A673 (cell line): ENCODE measurements around the gene ANKRD28.

Experiments
- EZH2 ChIP-seq: fragments of 200-600 bp; sonication (generic); IDR thresholded peaks from 2 replicates; pipeline ENCODE4 v1.6.1; 2017; ENCODE audit warnings: borderline replicate concordance, low read depth, mild to moderate bottlenecking, mixed read lengths, antibody characterized with exemption, low read length; ENCODE audit not compliant: poor library complexity, severe bottlenecking
- TF ChIP-seq, protein P1 (sequence below): fragments of 300-800, 200-600 bp; sonication (generic); conservative IDR thresholded peaks from 2 replicates; pipeline ENCODE4 v1.5.1; 2017; ENCODE audit warnings: low read depth, mild to moderate bottlenecking, antibody characterized with exemption, low read length, moderate library complexity, mixed read lengths

- TF ChIP-seq EZH2, result no peak
- TF ChIP-seq, protein P1, sequence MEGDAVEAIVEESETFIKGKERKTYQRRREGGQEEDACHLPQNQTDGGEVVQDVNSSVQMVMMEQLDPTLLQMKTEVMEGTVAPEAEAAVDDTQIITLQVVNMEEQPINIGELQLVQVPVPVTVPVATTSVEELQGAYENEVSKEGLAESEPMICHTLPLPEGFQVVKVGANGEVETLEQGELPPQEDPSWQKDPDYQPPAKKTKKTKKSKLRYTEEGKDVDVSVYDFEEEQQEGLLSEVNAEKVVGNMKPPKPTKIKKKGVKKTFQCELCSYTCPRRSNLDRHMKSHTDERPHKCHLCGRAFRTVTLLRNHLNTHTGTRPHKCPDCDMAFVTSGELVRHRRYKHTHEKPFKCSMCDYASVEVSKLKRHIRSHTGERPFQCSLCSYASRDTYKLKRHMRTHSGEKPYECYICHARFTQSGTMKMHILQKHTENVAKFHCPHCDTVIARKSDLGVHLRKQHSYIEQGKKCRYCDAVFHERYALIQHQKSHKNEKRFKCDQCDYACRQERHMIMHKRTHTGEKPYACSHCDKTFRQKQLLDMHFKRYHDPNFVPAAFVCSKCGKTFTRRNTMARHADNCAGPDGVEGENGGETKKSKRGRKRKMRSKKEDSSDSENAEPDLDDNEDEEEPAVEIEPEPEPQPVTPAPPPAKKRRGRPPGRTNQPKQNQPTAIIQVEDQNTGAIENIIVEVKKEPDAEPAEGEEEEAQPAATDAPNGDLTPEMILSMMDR, result no peak
These were observed 54.2 kb downstream of the ANKRD28 start for GRCh38 chr3:15743587-15744009.
